ENCODE measurements around the gene TOP3B.
A peak's percentile ranks its signal among the peaks of the same experiment; 100 is the strongest.
"Not testable (repeated sequence)": the region's sequence is repeated elsewhere in the genome, so short reads cannot be mapped to it uniquely, and the experiment has no call there.

TOP3B gene

DNA sequence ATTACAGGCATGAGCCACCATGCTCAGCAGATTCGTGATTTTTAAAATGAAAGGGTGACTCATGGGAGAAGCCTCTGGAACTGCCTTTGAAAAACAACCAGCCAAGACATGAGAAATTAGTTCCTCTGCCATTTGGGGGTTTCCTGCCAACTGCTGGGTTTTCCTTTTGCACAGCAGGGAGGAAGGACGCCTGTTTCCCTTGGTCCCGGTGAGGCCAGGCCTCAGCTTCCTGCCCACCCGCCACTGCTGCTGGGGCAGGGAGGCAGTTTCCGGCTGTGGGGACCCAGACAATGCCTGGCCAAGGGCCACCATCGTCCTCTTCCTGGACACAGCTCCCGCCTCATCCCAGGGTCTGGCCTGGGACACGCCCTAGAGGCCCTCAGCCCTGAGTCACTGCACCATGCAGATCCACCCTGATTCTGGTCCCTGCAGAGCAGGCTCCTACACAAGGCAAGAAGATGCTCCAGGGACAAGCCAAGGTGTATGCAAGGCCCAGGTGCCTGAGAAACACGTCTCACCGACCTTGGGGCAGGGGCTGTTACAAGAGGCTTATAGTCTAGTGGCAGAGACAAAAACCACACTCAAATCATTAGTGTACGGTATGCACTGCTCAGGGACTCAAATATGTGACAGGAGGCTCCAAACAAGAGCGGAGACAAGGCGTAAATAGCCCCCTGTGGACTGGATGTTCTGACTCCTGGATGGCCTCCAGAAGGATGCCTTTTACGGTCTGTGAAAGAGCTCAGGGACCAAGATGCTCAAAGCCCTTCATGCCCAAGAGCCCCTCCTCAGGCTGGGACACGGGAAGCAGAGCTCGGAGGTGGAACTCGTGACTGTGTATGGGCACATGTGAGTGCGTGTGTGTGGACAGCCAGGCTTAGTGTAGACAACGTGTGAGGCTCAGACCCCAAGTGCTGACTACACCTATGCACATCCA is 39.9 kb downstream of the TOP3B start:
- FAIRE-seq = no peak

DNA sequence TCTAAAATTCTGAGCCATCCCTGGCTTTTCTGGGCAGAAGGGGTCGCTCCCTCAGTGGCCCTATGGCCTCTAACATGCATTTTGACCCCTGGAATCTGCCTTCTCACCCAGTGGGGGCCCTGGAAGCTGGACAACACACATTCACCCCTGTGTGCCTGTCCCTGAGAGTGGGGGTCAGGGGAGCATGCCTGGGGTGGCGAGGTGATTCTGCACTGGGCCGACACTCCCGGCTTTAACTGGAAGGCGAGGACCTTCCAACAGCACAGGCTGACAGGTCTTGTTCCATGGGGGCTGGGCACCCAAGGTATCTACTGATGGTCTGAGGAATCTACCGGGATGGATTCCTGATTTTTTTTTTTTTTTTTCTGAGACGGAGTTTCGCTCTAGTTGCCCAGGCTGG is 40.7 kb downstream of the TOP3B start:
- FAIRE-seq = no peak

DNA sequence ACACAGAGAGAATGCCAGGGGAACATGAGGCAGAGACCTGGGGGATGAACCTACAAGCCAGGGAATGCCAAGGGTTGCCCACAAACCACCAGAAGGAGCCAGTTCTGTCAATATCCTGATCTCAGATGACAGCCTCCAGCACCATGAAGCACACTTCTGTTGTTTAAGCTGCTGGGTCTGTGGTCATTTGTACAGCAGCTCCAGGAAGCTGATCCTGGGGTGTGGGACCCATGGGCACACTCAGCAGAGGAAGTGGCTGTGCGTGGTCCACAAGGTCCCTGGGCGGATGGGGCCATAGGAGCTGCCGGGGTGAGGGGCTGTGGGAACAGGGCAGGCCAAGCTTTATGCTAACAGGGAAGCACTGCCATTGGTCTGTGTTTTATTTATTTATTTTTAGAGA is 42.1 kb downstream of the TOP3B start:
- FAIRE-seq = no peak

DNA sequence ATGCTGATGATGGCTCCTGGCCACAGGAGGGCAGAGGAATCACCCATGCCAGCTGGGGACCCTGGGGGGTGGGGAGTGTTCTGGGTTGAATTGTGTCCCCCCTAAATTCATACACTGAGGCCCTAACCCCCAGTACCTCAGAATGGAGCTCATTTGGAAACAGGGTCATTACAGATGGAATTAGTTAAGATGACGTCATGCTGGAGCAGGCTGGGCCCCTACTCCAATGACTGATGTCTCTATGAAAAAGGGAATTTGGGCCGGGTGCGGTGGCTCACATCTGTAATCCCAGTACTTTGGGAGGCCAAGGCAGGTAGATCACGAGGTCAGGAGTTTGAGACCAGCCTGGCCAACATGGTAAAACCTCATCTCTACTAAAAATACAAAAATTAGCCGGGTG is 42.7 kb downstream of the TOP3B start:
- not testable (repeated sequence) for FAIRE-seq

DNA sequence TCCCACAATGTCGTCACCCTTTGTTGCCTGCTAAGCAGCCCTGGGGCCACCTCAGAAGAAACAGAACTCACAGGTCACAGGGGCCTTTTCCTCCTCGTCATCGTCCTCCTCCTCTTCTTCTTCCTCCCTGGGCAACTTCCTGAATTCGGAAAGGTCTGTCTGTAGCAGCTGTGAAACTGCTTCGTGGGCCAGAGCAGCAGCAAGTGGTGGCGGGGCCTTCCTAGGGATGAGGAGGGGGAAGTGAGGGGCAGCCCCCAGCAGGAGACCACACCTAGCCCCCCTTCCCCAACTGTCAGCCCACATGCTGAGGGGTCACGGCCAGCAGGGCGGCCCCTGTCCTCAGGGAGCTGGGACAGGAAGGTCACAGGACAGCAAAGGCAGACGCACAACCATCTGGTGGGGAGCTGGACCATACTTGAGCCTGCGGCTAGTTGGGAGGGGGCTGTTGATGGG is 43.1 kb downstream of the TOP3B start:
- no peak for FAIRE-seq

DNA sequence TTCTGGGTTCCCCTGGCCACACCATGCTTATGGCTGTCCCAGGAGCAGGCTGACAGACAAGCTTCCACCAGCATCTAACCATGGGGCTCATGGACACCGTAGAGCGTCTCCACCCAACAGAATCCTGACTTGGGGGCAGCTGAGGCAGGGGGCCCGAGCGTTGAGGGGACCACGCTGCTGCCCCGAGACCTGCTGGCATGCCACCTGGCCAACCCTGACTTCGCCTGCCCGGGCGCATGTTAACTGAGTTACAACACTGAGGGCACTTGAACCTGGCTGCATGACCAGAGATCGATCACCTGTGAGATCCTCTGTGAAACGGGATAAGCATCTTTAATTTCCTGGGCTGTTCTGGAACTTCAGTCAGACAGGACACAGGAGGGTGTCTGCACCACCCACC is 43.7 kb downstream of the TOP3B start:
- no peak for FAIRE-seq

DNA sequence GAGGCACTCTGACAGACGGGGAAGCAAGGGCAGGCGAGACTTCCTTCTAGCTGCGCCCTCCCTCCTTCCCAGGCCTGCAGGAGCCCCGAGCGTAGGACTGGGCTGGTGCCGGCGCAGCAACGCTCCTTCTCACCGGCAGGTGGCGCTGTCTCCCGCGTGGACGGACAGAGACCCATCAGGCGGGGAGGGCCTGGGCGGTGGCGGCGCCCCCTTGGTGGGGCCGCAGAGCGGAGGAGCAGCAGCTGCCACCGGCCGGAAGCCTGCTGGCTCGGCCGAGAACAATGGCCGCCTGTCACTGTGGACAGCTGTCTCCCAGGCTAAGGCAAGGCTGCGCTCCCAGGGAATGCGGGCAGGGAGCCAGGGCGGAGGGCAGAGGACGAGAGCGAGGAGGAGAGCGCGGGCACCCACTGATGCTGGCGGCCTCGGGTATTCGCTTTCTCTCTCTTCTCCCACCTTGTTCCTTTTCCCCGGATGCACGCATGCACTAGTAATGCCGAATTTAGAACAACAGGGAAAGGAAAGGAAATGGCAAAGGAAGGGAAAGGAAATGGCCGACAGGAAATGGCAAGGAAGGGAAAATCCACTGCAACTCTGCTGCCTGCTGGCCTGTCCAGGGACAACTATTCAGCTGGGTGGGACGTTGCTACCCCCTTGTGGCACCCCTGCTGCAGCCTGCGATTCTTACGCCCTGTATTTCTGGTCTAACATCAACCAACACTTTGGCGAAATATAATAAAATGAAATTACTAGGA is 44.3 kb downstream of the TOP3B start:
- FAIRE-seq = peak; percentile 69

DNA sequence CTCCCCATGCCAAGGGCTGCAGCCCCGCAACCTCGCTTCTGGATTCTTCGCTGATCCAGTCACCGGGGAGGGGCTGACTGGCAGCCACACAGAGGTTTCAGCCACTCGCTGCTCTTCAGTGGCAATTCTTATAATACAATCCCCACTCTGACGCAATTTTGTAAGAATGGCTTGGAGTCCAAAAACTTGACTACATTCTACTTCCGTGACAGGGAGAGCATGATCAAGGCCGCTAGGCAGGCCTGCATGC is 44.8 kb downstream of the TOP3B start:
- FAIRE-seq = no peak

DNA sequence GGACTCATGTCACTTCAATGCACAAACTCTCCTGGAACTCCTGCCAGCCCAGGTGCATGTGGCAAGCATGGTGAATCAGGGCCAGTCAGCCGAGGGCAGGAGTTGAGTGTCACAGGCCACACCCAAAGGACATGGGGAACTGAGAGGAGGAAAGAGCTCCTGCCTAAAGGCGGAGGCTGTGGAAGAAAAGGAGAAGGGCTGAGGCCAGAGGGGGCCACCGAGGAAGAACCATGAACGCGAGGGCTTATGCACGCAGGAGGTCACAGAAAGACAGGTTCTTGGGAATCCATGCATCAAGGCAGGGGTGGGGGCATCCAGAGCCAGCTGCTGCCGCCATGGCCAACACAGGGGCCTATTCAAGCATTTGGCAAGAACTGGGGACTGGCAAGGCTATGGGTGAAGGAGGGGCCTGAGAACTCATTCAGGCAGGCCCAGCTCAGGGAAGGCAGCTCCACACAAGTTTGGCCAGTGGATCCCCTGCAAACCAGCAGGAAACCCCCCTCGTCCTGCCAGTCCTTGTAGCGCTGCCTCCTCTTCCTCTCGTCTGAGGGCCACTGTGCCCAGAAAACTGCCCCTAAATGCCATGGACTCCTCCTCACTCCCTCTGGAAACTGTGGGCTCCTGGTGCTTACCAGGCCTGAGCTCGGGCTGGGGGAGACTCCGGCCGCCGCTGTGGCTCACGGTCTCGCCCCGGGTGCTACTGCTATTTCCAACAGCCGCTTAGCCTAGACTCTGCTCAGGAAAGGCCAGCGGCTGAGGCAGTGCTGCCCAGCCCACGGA is 45.4 kb downstream of the TOP3B start:
- no peak for FAIRE-seq

DNA sequence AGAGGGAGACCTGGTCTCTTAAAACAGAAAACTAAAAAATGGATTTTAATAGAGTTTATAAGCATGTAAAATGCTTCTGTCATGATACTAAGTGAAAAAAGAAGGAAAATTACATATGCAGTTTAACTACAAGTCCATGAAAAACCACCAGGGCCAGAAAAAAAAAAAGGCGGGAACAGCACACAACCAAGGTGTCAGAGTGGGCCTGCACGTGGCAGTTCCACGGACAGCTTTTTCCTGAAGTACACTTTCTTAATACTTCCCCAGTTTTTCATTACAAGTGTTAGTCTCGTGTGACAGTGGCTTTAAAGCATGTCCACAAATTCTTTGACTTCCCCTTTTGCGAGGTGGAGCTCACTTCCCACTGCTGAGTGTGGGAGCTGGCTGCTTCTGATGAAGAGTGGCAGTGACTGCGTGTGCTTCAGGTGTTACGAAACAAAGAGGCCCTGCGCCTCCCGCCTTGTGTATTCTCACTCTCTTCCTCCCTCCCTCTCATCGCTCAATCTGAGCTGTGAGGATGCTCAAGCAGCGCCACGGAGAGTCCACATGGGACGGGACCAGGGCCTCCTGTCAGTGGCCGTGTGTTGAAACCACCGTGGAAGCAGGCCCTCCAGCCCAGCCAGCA is 46.3 kb downstream of the TOP3B start:
- no peak for FAIRE-seq

DNA sequence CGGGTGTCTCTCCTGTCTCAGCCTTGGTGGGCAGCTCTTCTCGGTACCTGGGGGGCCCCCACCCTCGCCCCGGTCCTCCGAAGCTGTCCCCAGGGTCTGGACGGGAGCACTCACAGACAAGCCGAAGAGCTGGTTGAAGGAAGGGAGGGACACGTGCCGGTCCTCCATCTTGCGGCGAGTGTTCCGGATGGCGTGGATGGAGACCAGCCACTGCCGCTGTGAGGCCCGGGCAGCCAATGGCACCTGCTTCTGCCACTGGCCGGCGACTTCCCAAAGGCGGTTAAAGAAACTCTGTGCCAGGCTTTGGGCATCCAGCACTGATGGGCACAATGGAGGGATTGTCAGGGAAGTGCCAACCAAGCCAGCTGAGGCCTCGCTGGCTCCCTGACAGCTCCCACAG is 48.7 kb downstream of the TOP3B start:
- no peak for FAIRE-seq

DNA sequence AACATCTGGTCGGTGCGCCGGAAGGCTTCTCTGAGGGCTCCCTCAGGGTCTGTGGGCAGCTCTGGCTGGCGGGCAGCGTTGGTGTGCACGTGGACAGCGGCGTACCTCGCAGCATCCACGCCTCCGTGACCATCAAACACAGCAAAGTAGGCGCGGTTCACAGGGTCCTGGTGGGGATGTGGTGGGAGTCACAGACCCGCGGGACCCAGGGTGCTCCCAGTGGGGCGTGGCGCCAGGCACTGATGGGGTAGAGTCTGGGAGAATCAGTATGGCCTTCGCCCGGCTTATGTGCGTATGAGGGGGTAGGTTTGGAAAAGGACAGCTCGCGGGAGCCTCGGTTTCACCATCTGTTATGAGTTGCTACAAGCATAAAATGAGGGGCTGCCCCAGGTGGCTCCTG is 49.2 kb downstream of the TOP3B start:
- FAIRE-seq = no peak

DNA sequence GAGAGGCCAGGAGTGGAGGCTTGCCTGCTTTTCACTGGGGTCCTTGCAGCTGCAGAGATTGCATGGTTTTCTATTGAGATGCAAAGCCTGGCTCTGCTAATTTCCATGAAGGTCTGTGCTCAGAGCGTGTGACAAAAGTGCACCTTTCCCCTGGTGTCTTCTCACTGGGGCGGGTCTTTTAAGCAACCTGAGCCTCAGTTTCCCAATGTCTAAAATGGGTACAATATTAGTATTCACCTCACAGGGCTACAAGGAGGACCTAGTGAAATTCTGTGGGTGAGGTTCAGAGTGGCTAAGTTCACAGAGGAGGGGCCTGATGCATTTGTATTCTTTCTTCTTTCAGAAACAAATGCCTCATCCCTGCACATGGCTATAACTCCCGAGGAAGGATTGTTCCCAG is 50.2 kb downstream of the TOP3B start:
- FAIRE-seq = no peak

DNA sequence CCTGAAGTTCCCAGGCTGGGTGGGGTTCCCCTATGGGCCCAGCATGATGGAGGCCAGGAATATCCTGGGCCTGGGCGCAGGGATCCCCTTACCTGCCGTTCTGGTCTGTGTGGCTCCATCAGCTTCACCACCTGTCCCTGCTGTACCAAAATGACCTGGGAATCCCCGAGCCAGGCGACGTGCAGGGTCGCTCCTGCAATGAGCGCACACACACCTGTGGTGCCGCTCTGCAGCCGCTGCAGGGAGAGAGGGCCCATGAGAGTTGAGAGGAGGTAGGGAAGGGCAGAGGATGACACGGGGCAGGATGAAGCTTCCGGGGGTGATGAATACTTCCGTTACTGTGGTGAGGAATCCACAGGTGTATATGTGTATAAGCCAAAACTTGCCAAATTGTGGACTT is 51.5 kb downstream of the TOP3B start:
- FAIRE-seq = no peak

DNA sequence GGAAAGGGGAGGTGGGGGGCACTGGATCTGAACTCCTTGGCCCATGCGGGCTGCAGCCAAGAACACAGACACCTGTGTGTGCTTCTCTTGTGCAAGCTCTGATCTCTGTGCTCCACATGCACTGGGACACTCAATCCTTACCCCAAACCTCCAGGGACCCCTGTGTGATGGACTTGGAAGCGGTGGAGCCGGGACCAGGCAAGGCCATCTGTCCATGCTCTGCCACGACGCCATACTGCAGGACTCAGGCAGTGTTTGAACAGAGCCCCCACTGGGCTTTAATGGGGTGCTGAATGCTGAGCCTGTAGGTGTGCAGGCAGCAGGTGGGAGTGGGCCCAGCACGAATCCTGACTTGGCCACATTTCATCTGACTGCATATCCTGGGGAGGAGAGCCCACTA is 53.3 kb downstream of the TOP3B start:
- no peak for FAIRE-seq

DNA sequence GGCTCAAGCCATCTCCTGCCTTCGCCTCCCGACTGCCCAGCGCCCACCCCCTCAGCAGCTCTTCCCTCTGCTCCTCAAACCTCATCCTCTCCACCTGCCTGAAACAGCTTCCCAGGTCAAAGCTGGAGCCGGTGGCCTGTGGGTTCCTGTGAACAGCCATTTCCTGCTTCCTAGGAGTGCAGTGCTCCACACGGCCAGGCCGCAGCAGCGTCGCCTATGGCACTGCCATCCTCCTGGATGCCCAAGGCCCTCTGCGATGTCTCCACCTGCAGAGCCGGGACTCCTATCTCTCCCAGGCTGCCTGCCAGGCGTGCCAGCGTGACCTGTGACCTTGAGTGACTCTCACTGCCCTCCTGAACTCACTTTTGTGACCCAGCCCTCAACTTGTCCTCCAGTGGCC is 54.5 kb downstream of the TOP3B start:
- no peak for FAIRE-seq

DNA sequence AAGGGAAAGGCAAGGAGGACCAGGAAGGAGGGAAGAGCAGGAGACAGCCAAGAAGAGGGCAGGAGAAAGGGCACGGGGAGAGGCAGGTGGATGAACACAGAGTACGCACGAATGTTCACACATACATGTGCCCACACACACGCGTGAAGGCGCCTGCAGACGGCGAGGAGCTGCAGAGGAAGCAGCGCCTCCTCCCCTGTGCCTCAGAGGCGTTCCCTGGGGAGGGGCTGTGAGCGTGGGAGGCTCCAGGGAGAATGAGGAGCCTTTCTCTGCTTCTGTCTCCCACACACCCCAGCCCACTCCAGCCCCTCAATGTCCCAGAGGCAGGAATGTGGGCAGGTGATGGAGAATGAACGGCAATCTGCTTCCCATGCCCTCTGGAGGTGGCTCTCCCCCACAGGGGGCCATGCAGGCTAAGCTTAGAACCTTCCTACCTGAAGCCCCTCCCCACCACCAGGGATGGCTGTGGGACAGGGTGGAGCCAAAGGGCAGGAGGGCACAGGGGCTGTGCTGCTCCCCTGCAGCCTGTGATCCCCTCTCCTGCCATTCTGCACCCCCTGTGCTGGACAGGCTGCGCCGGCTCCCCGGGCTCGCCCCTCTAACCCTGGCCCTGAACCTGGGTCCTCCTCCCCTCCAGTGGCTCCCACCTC is 55.3 kb downstream of the TOP3B start:
- FAIRE-seq = no peak

DNA sequence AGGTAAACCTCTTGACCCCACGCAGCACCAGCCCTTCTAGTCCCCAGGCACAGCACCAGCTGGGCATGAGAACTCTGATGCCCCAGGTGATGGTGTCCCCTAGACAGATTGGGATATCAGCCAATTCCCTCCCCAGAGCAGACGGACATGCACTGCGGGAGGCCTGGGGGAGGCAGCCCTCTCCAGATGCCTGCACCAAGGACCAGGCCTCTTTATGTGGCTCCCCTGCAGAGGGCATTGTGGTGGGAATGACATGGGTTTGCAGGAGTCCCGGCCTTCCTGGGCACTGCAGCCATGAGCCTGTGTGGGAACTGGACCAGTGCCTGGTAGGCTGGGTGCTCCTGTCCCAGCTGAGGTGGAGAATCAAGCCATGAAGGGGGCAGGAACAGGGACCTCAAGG is 55.9 kb downstream of the TOP3B start:
- FAIRE-seq = no peak

DNA sequence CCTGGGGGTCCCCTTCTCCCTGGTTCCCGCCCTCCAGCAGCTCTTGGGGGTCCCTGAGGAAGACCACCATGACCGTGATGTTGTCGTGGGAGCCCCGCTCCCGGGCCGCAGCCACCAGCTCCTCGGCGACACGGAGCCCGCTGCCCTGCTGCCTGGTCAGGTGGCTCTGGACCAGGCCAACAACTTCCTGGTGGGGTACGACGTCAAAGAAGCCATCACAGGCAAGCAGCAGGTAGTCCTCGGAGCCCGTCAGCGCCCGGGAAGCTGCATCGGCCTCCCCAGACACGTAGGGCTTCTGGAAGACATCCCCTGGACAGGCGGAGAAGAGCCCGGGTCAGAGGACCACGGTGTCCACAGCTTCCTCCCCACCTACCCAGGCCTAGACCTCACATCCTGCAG is 59.4 kb downstream of the TOP3B start:
- FAIRE-seq = no peak

DNA sequence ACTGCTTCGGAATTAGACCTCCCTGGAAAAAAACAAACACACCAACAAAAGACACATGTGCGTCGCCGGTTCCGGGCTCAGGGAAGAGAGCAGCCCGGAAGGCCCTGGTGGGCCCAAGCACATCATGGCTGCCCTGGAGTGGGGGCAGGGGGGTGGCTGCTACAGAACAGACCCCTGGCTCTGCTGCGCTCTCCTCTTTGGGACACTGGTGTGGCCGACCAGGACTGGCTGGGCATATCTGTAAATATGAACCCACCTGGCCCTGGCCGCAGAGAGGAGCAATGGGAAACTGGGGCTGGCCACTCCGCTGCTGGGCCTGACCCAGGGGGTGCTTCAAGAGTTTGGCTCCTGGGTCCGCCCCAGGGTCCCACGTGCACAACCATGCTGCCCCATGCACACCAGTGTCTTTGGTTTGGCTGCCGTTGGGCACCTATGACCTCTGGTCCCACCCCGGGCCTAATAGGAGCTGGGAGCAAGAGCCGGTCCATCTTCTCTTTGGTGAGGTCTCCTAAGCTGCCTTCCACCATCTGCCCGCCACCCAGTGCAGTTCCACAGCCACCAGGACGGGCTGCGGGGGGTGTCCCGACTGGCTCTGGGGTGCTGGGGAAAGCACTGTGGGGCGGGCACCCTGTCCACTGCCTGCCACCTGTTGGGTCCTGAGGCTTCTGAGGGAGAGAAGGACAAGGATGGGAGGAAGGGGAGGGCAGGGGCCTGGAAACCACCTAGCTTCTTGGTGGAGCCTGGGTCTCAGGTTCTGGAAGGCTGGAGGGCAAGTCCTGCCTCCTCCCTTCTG is 60.0 kb downstream of the TOP3B start:
- FAIRE-seq = no peak

DNA sequence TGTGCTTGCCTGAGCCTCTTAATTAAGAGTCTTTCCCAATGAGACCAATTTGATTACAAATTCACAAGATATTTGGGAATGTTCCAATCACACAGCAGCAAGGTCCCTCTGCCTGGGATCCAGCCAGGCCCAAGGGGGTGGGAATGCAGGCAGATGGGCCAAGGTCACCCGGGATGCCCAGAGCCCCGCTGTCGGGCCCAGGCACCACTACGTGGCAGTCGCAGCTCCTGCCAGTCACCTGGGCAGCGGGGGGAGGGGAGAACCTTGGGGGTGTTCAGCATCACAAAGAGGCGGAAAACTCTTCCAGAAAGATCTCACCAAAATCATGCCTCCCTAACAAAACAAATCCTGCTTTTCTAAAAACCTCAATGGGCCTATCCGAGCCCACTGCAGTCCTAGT is 60.9 kb downstream of the TOP3B start:
- FAIRE-seq = no peak

DNA sequence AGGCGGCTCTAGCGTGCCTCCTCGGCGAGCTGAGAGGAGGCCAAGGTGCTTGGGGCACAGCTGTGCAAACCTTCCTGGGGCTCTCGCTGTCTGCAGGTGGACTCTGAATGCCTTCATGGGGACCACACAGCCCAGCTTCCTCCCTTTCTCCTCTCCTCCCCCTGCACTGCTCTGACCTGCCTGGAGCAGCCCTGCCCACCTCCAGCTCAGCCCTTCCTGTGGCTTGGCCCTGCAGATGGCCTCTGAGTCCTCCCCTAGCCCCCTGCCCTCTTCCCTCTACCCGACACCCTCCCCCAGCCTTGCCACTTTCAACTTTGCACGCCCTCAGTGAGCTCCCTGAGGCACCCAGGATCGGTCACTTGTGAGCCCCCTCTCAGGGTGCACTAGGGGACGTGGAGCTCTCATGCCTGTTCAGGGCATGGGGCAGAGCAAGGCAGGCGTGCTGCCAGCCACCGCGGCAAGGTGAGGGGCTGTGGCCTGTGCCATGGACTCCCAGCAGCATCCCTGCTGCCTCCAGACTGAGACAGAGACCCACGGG is 61.3 kb downstream of the TOP3B start:
- FAIRE-seq = no peak

Data from G401.6 (cell line).